ENCODE data around the gene FPGS. TPM values are rescaled to one million over a fixed set of nuclear protein-coding genes. Genes with fewer than 3 reads are reported as not detected.
"Not testable (repeated sequence)": the region's sequence is repeated elsewhere in the genome, so short reads cannot be mapped to it uniquely, and the experiment has no call there.

The FPGS gene
- total RNA-seq, 2 donors from 2014 or later: 53.4 to 57.6 TPM

GRCh38 chr9:127835991-127836516 is 33.4 kb downstream of the FPGS start:
- Mint-ChIP-seq H3K36me3 (ENCODE audit: insufficient read depth in 2 of 2) (no peaks in the 10 kb centered on the region), H3K9me3 (no peaks in the 10 kb centered on the region), H3K4me3 (peak overlapping the region in 1 of 2 donors; percentile 8), H3K4me1 (ENCODE audit: low read depth) (peaks cover 31% of the 10 kb centered on the region), H3K27me3 (ENCODE audit: low read depth) (no peaks in the 10 kb centered on the region), H3K27ac (no peak overlapping the region)
- DNase-seq (peak; percentile 38 to 56), ATAC-seq (replicated peaks in 1 of 2) (peak; percentile 77)

- H3K9me3 Mint-ChIP-seq; H3K36me3 Mint-ChIP-seq (ENCODE audit: insufficient read depth in 2 of 2); H3K27me3 Mint-ChIP-seq (ENCODE audit: low read depth); H3K4me3 Mint-ChIP-seq; DNase-seq; ATAC-seq (replicated peaks in 1 of 2); H3K27ac Mint-ChIP-seq: not testable (repeated sequence)
- peaks cover 31% of the 10 kb centered on the region for H3K4me1 Mint-ChIP-seq (ENCODE audit: low read depth)
Measured at GRCh38 chr9:127836561-127836960, 33.9 kb downstream of the FPGS start.

GRCh38 chr9:127837346-127837745 is 34.7 kb downstream of the FPGS start:
- Mint-ChIP-seq H3K4me3 (no peak overlapping the region), H3K27me3 (ENCODE audit: low read depth) (no peaks in the 10 kb centered on the region), H3K36me3 (ENCODE audit: insufficient read depth in 2 of 2) (no peaks in the 10 kb centered on the region), H3K9me3 (no peaks in the 10 kb centered on the region), H3K4me1 (ENCODE audit: low read depth) (peaks cover 26% of the 10 kb centered on the region), H3K27ac (no peak overlapping the region)
- no peak for DNase-seq
- no peak for ATAC-seq (replicated peaks in 1 of 2)

- H3K4me1 Mint-ChIP-seq (ENCODE audit: low read depth): peaks cover 14% of the 10 kb centered on the region
- no peaks in the 10 kb centered on the region for H3K27me3 Mint-ChIP-seq (ENCODE audit: low read depth)
- no peaks in the 10 kb centered on the region for H3K9me3 Mint-ChIP-seq
- H3K4me3 Mint-ChIP-seq: no peak overlapping the region
- no peaks in the 10 kb centered on the region for H3K36me3 Mint-ChIP-seq (ENCODE audit: insufficient read depth in 2 of 2)
- ATAC-seq (replicated peaks in 1 of 2) (no peak), DNase-seq (no peak)
- H3K27ac Mint-ChIP-seq: no peak overlapping the region
Measured at GRCh38 chr9:127838375-127839078, 35.8 kb downstream of the FPGS start.

- no peaks in the 10 kb centered on the region for H3K27me3 Mint-ChIP-seq (ENCODE audit: low read depth)
- no peaks in the 10 kb centered on the region for H3K36me3 Mint-ChIP-seq (ENCODE audit: insufficient read depth in 2 of 2)
- no peak overlapping the region for H3K27ac Mint-ChIP-seq
- no peaks in the 10 kb centered on the region for H3K4me1 Mint-ChIP-seq (ENCODE audit: low read depth)
- DNase-seq: no peak
- no peak overlapping the region for H3K4me3 Mint-ChIP-seq
- H3K9me3 Mint-ChIP-seq: no peaks in the 10 kb centered on the region
- ATAC-seq (replicated peaks in 1 of 2): no peak
Measured at GRCh38 chr9:127841087-127841835, 38.6 kb downstream of the FPGS start.

GRCh38 chr9:127844821-127845359 is 42.2 kb downstream of the FPGS start:
- DNase-seq: no peak
- H3K9me3 Mint-ChIP-seq: peaks cover 8% of the 10 kb centered on the region in 2 donors
- ATAC-seq (replicated peaks in 1 of 2): no peak
- H3K36me3 Mint-ChIP-seq (ENCODE audit: insufficient read depth in 2 of 2): peaks cover 11 to 12% of the 10 kb centered on the region in 2 donors
- no peaks in the 10 kb centered on the region for H3K27me3 Mint-ChIP-seq (ENCODE audit: low read depth)
- no peak overlapping the region for H3K27ac Mint-ChIP-seq
- H3K4me1 Mint-ChIP-seq (ENCODE audit: low read depth): no peaks in the 10 kb centered on the region
- no peak overlapping the region for H3K4me3 Mint-ChIP-seq

- not testable (repeated sequence) for ATAC-seq (replicated peaks in 1 of 2); H3K4me1 Mint-ChIP-seq (ENCODE audit: low read depth); H3K4me3 Mint-ChIP-seq; DNase-seq; H3K27ac Mint-ChIP-seq; H3K27me3 Mint-ChIP-seq (ENCODE audit: low read depth)
- peaks cover 13 to 15% of the 10 kb centered on the region in 2 donors for H3K36me3 Mint-ChIP-seq (ENCODE audit: insufficient read depth in 2 of 2)
- peaks cover 10% of the 10 kb centered on the region in 2 donors for H3K9me3 Mint-ChIP-seq
Measured at GRCh38 chr9:127845619-127846018, 42.9 kb downstream of the FPGS start.

GRCh38 chr9:127846443-127847177 is 43.9 kb downstream of the FPGS start:
- no peak overlapping the region for H3K4me3 Mint-ChIP-seq
- H3K4me1 Mint-ChIP-seq (ENCODE audit: low read depth): peaks cover 2% of the 10 kb centered on the region
- H3K9me3 Mint-ChIP-seq: peaks cover 10 to 11% of the 10 kb centered on the region in 2 donors
- peaks cover 14 to 17% of the 10 kb centered on the region in 2 donors for H3K36me3 Mint-ChIP-seq (ENCODE audit: insufficient read depth in 2 of 2)
- DNase-seq: no peak
- no peaks in the 10 kb centered on the region for H3K27me3 Mint-ChIP-seq (ENCODE audit: low read depth)
- ATAC-seq (replicated peaks in 1 of 2): no peak
- no peak overlapping the region for H3K27ac Mint-ChIP-seq

- no peak for ATAC-seq (replicated peaks in 1 of 2)
- peaks cover 10 to 11% of the 10 kb centered on the region in 2 donors for H3K9me3 Mint-ChIP-seq
- peaks cover 14 to 17% of the 10 kb centered on the region in 2 donors for H3K36me3 Mint-ChIP-seq (ENCODE audit: insufficient read depth in 2 of 2)
- H3K4me3 Mint-ChIP-seq: no peak overlapping the region
- H3K4me1 Mint-ChIP-seq (ENCODE audit: low read depth): peaks cover 8% of the 10 kb centered on the region
- H3K27me3 Mint-ChIP-seq (ENCODE audit: low read depth): no peaks in the 10 kb centered on the region
- H3K27ac Mint-ChIP-seq: no peak overlapping the region
- DNase-seq: no peak
Measured at GRCh38 chr9:127847178-127847510, 44.5 kb downstream of the FPGS start.

- Mint-ChIP-seq H3K4me3 (no peak overlapping the region), H3K27ac (no peak overlapping the region), H3K9me3 (peaks cover 10 to 11% of the 10 kb centered on the region in 2 donors), H3K4me1 (ENCODE audit: low read depth) (peaks cover 17% of the 10 kb centered on the region), H3K27me3 (ENCODE audit: low read depth) (no peaks in the 10 kb centered on the region), H3K36me3 (ENCODE audit: insufficient read depth in 2 of 2) (peaks cover 14 to 17% of the 10 kb centered on the region in 2 donors)
- DNase-seq: no peak
- ATAC-seq (replicated peaks in 1 of 2): no peak
Measured at GRCh38 chr9:127847833-127848755, 45.4 kb downstream of the FPGS start.

- no peak for ATAC-seq (replicated peaks in 1 of 2)
- Mint-ChIP-seq H3K9me3 (peaks cover 10 to 11% of the 10 kb centered on the region in 2 donors), H3K4me3 (no peak overlapping the region), H3K27me3 (ENCODE audit: low read depth) (no peaks in the 10 kb centered on the region), H3K4me1 (ENCODE audit: low read depth) (peaks cover 26% of the 10 kb centered on the region), H3K27ac (no peak overlapping the region), H3K36me3 (ENCODE audit: insufficient read depth in 2 of 2) (peaks cover 14 to 17% of the 10 kb centered on the region in 2 donors)
- DNase-seq: no peak
Measured at GRCh38 chr9:127848756-127849504, 46.2 kb downstream of the FPGS start.
